ENCODE measurements around the gene MAP3K20. TPM values are rescaled to one million over a fixed set of nuclear protein-coding genes. Genes with fewer than 3 reads are reported as not detected.

MAP3K20 gene
- total RNA-seq, 1 experiment from 2014 or later, result 15.2 TPM

GRCh38 chr2:173132531-173132930, 56.9 kb downstream of the MAP3K20 start (continued):
- no peak for TF ChIP-seq TCF7 (CRISPR knock-in tag; IDR thresholded peaks at IDR 0.05; ENCODE audit: low read depth)
- TF ChIP-seq, protein P1, sequence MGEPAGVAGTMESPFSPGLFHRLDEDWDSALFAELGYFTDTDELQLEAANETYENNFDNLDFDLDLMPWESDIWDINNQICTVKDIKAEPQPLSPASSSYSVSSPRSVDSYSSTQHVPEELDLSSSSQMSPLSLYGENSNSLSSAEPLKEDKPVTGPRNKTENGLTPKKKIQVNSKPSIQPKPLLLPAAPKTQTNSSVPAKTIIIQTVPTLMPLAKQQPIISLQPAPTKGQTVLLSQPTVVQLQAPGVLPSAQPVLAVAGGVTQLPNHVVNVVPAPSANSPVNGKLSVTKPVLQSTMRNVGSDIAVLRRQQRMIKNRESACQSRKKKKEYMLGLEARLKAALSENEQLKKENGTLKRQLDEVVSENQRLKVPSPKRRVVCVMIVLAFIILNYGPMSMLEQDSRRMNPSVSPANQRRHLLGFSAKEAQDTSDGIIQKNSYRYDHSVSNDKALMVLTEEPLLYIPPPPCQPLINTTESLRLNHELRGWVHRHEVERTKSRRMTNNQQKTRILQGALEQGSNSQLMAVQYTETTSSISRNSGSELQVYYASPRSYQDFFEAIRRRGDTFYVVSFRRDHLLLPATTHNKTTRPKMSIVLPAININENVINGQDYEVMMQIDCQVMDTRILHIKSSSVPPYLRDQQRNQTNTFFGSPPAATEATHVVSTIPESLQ (CRISPR knock-in tag; IDR thresholded peaks at IDR 0.05), result no peak

- ATAC-seq, result peak; percentile 59
- H3K27me3 Mint-ChIP-seq (ENCODE audit: low read depth), result no peaks in the 10 kb centered on the region
- DNase-seq (ENCODE audit: low spot score), result no peak
- TF ChIP-seq, protein P2, sequence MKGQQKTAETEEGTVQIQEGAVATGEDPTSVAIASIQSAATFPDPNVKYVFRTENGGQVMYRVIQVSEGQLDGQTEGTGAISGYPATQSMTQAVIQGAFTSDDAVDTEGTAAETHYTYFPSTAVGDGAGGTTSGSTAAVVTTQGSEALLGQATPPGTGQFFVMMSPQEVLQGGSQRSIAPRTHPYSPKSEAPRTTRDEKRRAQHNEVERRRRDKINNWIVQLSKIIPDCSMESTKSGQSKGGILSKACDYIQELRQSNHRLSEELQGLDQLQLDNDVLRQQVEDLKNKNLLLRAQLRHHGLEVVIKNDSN (CRISPR knock-in tag; IDR thresholded peaks at IDR 0.05), result peak; percentile 71
- TF ChIP-seq, protein P3, sequence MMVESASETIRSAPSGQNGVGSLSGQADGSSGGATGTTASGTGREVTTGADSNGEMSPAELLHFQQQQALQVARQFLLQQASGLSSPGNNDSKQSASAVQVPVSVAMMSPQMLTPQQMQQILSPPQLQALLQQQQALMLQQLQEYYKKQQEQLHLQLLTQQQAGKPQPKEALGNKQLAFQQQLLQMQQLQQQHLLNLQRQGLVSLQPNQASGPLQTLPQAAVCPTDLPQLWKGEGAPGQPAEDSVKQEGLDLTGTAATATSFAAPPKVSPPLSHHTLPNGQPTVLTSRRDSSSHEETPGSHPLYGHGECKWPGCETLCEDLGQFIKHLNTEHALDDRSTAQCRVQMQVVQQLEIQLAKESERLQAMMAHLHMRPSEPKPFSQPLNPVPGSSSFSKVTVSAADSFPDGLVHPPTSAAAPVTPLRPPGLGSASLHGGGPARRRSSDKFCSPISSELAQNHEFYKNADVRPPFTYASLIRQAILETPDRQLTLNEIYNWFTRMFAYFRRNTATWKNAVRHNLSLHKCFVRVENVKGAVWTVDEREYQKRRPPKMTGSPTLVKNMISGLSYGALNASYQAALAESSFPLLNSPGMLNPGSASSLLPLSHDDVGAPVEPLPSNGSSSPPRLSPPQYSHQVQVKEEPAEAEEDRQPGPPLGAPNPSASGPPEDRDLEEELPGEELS (CRISPR knock-in tag; IDR thresholded peaks at IDR 0.05), result no peak
- peak; percentile 78 for TF ChIP-seq USF2 (CRISPR knock-in tag; IDR thresholded peaks at IDR 0.05)
- peaks cover 5% of the 10 kb centered on the region for H3K9me3 Mint-ChIP-seq
- no peak overlapping the region for H3K4me3 Mint-ChIP-seq
- ChIA-PET POLR2A (no interaction called here), CTCF (interaction anchor here (1.0 to 1.1 kb wide), 2 partner anchors 11 to 107 kb away, joined by 3 to 4 read pairs; no protein-coding TSS in a partner anchor)
- H3K4me1 Mint-ChIP-seq, result peaks cover 46% of the 10 kb centered on the region
- H3K36me3 Mint-ChIP-seq, result peaks cover 5% of the 10 kb centered on the region
- H3K27ac Mint-ChIP-seq, result peak overlapping the region; percentile 95
Measured at GRCh38 chr2:173134703-173135102, 59.1 kb downstream of the MAP3K20 start.

GRCh38 chr2:173136067-173136466, 60.4 kb downstream of the MAP3K20 start:
- TF ChIP-seq MXD4 (CRISPR knock-in tag; IDR thresholded peaks at IDR 0.05; ENCODE audit: borderline replicate concordance) (no peak), FOXP1 (CRISPR knock-in tag; IDR thresholded peaks at IDR 0.05; ENCODE audit: borderline replicate concordance) (no peak)
- Mint-ChIP-seq H3K4me1 (peaks cover 46% of the 10 kb centered on the region), H3K9me3 (peaks cover 9% of the 10 kb centered on the region), H3K27me3 (ENCODE audit: low read depth) (no peaks in the 10 kb centered on the region), H3K27ac (peak overlapping the region; percentile 51; the same call in 1 of the 2 replicates), H3K36me3 (peaks cover 6% of the 10 kb centered on the region), H3K4me3 (no peak overlapping the region)
- DNase-seq (ENCODE audit: low spot score) (no peak), ATAC-seq (no peak)
- CTCF ChIA-PET, result no interaction called here
- POLR2A ChIA-PET, result no interaction called here

DNA sequence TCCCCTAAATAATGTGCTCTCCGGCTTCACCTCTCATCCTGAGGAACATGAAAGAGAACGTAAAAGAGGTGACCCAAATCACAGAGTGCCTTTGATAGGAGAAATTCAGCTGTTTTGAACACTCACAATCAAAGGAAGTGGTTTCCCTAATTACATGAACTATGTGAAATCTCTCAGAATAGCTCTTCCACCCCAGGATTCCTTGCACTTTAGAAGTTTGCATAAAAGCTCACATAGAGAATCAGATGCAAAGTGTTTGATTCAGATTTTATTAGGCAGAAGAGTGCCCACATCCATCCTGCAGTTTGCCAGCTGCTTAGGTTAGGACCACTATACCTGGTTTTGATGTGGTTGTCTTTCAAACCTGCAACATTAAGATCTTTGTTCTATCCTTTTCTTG, 61.0 kb downstream of the MAP3K20 start:
- peaks cover 11% of the 10 kb centered on the region for H3K36me3 Mint-ChIP-seq
- CTCF ChIA-PET, result interaction anchor here (0.6 kb wide), 1 partner anchor 462 kb away, joined by 5 read pairs; no protein-coding TSS in a partner anchor
- no peak for TF ChIP-seq FOXP1 (CRISPR knock-in tag; IDR thresholded peaks at IDR 0.05; ENCODE audit: borderline replicate concordance)
- H3K27ac Mint-ChIP-seq, result peak overlapping the region; percentile 51
- POLR2A ChIA-PET, result interaction anchor here (0.6 kb wide), 1 partner anchor 100 kb away, joined by 3 read pairs; no protein-coding TSS in a partner anchor
- peaks cover 14% of the 10 kb centered on the region for H3K9me3 Mint-ChIP-seq
- H3K4me1 Mint-ChIP-seq, result peaks cover 44% of the 10 kb centered on the region
- H3K4me3 Mint-ChIP-seq, result no peak overlapping the region
- H3K27me3 Mint-ChIP-seq (ENCODE audit: low read depth), result no peaks in the 10 kb centered on the region
- ATAC-seq (no peak), DNase-seq (ENCODE audit: low spot score) (no peak)

DNA sequence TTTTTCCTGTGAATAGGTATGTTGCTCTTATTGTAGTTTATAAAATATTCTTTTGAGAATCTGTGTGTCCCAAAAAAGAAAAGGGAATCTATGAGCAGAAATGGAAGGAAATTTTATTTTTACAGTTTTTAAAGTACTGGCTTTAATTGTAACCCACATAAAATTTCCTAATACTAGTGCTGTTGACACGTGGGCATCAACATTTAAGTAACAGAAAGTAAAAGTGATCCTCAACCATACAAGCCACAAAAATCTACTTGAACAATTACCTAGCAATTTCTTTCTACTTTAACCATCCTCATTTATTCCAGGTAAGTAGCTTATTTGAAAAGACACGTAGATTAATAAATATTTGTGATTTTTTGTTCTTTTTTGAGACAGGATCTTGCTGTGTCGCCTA, 62.0 kb downstream of the MAP3K20 start:
- Mint-ChIP-seq H3K4me3 (no peak overlapping the region), H3K27me3 (ENCODE audit: low read depth) (no peaks in the 10 kb centered on the region), H3K9me3 (peaks cover 21% of the 10 kb centered on the region), H3K4me1 (peaks cover 34% of the 10 kb centered on the region), H3K36me3 (peaks cover 17% of the 10 kb centered on the region), H3K27ac (no peak overlapping the region)
- no peak for DNase-seq (ENCODE audit: low spot score)
- CTCF ChIA-PET, result no interaction called here
- POLR2A ChIA-PET, result no interaction called here
- ATAC-seq, result no peak
- no peak for TF ChIP-seq NFYB (CRISPR knock-in tag; conservative IDR thresholded peaks at IDR 0.05; ENCODE audit: low read depth)
- TF ChIP-seq GRHL2 (CRISPR knock-in tag; IDR thresholded peaks at IDR 0.05; ENCODE audit: insufficient replicate concordance, severe bottlenecking), result no peak
- TF ChIP-seq ZNF425 (CRISPR knock-in tag; conservative IDR thresholded peaks at IDR 0.05), result no peak
- TF ChIP-seq MYBL2 (CRISPR knock-in tag; IDR thresholded peaks at IDR 0.05), result no peak
- TF ChIP-seq ZNF121 (CRISPR knock-in tag; IDR thresholded peaks at IDR 0.05), result no peak
- no peak for TF ChIP-seq ZNF138 (CRISPR knock-in tag; conservative IDR thresholded peaks at IDR 0.05)
- TF ChIP-seq ZNF263 (CRISPR knock-in tag; IDR thresholded peaks at IDR 0.05; ENCODE audit: low read depth), result no peak
- TF ChIP-seq ESRRA (CRISPR knock-in tag; IDR thresholded peaks at IDR 0.05; ENCODE audit: borderline replicate concordance), result no peak
- TF ChIP-seq SMAD3 (CRISPR knock-in tag; IDR thresholded peaks at IDR 0.05; ENCODE audit: borderline replicate concordance), result no peak
- no peak for TF ChIP-seq CTCF (IDR thresholded peaks at IDR 0.05)

Measured in WTC11 (cell line).